ENCODE measurements around the gene PRR5.
"Not testable (repeated sequence)": the region's sequence is repeated elsewhere in the genome, so short reads cannot be mapped to it uniquely, and the experiment has no call there.

Gene PRR5

DNA sequence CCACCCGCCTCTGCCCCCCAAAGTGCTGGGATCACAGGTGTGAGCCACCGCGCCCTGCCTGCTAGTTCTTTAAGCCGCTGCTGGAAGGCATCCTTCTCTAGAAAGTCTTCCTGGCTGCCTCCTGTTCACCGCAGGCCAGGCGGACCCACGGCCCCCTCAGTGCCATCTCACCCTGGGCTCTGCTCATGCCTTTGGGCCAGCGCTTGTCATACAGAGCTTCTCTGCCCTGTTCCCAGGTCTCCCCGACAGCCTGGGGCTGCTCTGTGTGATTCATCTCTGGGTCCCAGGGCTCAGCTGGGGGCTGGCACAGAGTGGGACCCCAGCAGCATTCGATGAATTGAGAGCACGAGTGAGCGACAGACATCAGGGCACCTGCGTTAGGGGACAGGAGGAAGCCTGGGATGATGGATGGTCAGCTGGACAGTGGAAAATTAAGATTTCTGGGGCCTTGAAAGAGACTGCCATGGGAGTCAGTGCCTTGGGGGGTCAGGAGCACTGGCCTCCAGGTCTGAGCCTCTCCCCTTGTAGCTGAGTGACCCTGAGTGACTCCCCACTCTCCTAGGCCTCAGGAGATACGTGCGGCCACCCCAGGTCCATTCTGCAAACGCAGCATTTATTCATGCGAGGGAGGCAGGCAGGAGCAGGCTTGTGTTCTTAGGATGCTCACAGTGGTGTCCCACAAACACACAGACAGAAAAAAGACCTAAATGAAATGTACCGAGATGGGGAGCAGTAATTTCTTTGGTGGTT is 23.3 kb upstream of the PRR5 start:
- DNase-seq (ENCODE audit: low read depth) = no peak
- TF ChIP-seq, protein P1, sequence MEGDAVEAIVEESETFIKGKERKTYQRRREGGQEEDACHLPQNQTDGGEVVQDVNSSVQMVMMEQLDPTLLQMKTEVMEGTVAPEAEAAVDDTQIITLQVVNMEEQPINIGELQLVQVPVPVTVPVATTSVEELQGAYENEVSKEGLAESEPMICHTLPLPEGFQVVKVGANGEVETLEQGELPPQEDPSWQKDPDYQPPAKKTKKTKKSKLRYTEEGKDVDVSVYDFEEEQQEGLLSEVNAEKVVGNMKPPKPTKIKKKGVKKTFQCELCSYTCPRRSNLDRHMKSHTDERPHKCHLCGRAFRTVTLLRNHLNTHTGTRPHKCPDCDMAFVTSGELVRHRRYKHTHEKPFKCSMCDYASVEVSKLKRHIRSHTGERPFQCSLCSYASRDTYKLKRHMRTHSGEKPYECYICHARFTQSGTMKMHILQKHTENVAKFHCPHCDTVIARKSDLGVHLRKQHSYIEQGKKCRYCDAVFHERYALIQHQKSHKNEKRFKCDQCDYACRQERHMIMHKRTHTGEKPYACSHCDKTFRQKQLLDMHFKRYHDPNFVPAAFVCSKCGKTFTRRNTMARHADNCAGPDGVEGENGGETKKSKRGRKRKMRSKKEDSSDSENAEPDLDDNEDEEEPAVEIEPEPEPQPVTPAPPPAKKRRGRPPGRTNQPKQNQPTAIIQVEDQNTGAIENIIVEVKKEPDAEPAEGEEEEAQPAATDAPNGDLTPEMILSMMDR (conservative IDR thresholded peaks at IDR 0.05; ENCODE audit: control insufficient read depth, insufficient read depth, low read depth, low read length) = no peak
- no peak overlapping the region for H3K4me3 ChIP-seq (ENCODE audit: control insufficient read depth, low read depth, low read length)

DNA sequence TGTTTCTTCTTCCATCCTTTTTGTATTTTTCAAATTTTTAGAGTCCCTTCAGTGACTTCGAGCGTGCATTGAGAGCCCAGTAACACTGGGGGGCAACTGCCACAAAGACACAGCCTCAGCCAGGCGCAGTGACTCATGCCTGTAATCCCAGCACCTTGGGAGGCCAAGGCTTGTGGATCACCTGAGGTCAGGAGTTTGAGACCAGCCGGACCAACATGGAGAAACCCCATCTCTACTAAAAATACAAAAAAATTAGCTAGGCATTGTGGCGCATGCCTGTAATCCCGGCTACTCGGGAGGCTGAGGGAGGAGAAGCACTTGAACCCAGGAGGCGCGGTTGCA is 22.7 kb upstream of the PRR5 start:
- not testable (repeated sequence) for DNase-seq (ENCODE audit: low read depth); H3K4me3 ChIP-seq (ENCODE audit: control insufficient read depth, low read depth, low read length)

DNA sequence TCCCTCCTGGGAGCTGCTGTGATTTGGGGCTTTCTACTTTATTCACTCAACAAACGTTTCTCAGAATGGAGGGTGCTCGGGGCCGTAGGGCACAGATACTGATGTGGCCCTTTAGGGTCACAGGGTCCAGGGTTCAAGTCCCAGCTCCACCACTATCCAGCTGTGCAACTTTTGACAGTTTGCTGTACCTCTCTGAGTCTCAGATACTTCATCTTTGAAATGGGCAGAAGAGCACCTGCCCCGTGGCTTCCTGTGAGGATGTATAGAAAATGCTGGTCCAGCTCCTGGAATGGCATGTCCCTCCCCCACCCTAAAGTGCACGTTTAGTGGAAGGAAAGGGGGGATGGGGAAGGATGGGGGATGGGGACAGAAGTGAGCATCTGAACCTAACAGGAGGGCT is 21.9 kb upstream of the PRR5 start:
- TF ChIP-seq, protein P1 (conservative IDR thresholded peaks at IDR 0.05; ENCODE audit: control insufficient read depth, insufficient read depth, low read depth, low read length) = no peak
- no peak for DNase-seq (ENCODE audit: low read depth)
- no peak overlapping the region for H3K4me3 ChIP-seq (ENCODE audit: control insufficient read depth, low read depth, low read length)

DNA sequence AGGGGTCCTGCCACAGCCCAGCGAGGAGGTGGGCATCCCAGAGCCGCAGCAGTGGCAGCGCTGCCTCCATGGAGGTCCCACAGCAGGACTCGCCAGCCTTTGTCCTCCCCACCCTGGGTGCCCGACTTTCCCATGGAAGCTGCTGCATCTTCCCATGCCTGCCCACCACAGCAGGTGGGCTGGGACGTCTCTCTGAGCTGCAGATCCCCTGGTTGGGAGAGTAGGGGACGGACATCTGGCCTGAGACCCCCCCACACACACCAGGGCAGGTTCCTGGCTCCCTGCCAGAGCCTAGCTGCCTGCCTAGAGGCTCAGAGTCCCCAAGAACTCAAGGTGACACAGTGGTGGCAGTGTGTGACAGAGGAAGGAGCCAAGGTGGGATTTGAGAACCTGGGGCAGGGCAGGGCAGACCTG is 21.5 kb upstream of the PRR5 start:
- TF ChIP-seq, protein P1 (conservative IDR thresholded peaks at IDR 0.05; ENCODE audit: control insufficient read depth, insufficient read depth, low read depth, low read length) = no peak
- no peak for DNase-seq (ENCODE audit: low read depth)

DNA sequence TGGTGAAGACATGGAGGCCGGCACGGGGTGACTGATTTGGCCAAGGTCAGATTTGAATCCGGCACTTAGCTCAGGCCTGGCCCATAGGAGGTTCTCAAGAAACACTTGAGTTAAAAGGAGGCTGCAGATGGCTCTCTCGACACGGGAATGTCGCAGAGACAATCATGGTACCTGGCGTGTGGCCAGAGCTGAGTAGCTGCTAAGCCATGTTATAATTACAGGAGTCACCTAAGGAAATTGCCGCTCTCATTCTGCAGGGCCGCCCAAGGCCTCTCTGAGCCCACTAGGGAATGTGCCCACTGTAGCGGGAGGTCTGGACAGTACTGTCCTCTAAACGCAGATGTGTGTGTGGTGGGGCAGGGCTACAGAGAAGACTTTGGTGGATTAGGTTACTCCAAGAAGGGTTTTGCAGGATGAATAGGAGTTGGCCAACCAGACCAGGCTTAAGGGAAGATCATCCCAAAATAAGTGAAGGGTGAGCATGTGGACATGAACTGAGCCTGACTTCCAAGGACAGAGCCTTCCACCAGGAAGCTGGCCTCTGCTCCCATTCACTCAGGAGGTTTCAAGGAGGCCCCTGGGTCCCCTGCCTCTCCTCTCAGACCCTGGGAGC is 19.3 kb upstream of the PRR5 start:
- TF ChIP-seq, protein P1 (conservative IDR thresholded peaks at IDR 0.05; ENCODE audit: control insufficient read depth, insufficient read depth, low read depth, low read length) = no peak
- no peak for DNase-seq (ENCODE audit: low read depth)
- H3K4me3 ChIP-seq (ENCODE audit: control insufficient read depth, low read depth, low read length) = no peak overlapping the region

More for the DNA sequence above, 21.5 kb upstream of the PRR5 start:
- H3K4me3 ChIP-seq (ENCODE audit: control insufficient read depth, low read depth, low read length) = no peak overlapping the region

DNA sequence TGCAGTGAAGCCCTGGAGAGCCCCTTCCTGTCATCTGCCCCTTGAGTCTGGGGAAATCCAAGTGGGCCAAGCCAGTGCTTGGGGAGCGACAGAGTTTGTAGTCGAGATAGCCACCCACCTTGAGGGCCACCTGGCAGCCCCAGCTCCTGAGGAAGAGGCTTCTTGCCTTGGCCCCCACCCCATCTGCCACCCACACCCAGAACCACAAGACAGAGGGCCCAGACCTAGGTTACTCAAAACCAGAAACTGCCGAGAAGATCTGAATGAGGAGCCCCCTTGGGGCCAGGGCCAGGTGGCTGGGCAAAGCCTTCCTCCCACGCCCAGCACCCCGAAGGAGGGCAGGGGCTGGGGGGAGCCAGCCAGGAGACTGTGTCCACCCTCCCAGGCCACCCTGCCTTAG is 18.8 kb upstream of the PRR5 start:
- TF ChIP-seq, protein P1 (conservative IDR thresholded peaks at IDR 0.05; ENCODE audit: control insufficient read depth, insufficient read depth, low read depth, low read length) = no peak
- no peak overlapping the region for H3K4me3 ChIP-seq (ENCODE audit: control insufficient read depth, low read depth, low read length)

DNA sequence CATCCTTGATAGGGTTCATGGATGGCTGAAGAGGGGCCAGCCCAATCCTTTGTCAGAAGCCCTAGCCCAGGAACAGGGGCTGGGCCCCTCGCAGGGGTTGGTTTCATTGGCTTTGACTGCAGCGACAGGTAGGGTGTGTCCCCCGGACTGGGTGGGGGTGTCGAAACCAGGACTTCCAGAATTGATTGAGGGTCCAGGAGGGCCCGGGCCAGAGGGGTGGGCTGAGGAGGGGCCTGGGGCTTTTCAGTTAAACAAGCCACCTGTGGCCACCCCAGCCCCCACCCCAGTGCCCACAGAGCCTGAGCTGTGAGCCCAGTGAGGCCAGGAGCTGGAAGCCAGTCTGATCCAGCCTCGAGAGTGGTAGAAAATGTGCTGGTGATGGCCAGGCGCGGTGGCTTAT is 18.1 kb upstream of the PRR5 start:
- DNase-seq (ENCODE audit: low read depth) = no peak
- H3K4me3 ChIP-seq (ENCODE audit: control insufficient read depth, low read depth, low read length) = no peak overlapping the region
- TF ChIP-seq, protein P1 (conservative IDR thresholded peaks at IDR 0.05; ENCODE audit: control insufficient read depth, insufficient read depth, low read depth, low read length) = no peak

More for the DNA sequence above, 18.8 kb upstream of the PRR5 start:
- DNase-seq (ENCODE audit: low read depth) = no peak
